RWPE2 (cell line): Measurements from ENCODE around the gene LAPTM5.

Experiments
- ATAC-seq: fragments of 200-7000 bp; cut with Tn5 transposase; 3 replicates; pipeline ENCODE4 v1.9.1; 2021; ENCODE audit warnings: low read depth
- DNase-seq: peaks from one replicate; pipeline ENCODE4 v3.0.0-alpha.2; 2020; ENCODE audit warnings: low spot score
- H3K27ac ChIP-seq: fragments of 450-650 bp; 2 replicates; pipeline ENCODE4 v1.5.1; 2017; ENCODE audit warnings: mild to moderate bottlenecking; ENCODE audit not compliant: poor library complexity, severe bottlenecking
- H3K27me3 ChIP-seq: fragments of 250-450 bp; sonication (Bioruptor Pico); 2 replicates; pipeline ENCODE4 v1.5.1; 2021; ENCODE audit warnings: mild to moderate bottlenecking, moderate library complexity; ENCODE audit not compliant: insufficient read depth, poor library complexity, severe bottlenecking
- H3K36me3 ChIP-seq: fragments of 250-450 bp; sonication (Bioruptor Pico); 2 replicates; pipeline ENCODE4 v1.5.1; 2020; ENCODE audit warnings: low read depth, mild to moderate bottlenecking, moderate library complexity
- H3K4me1 ChIP-seq: fragments of 250-450 bp; sonication (Bioruptor Pico); 2 replicates; pipeline ENCODE4 v1.5.1; 2021; ENCODE audit warnings: mild to moderate bottlenecking, moderate library complexity; ENCODE audit not compliant: insufficient read depth, poor library complexity, severe bottlenecking
- H3K4me3 ChIP-seq: fragments of 250-450 bp; sonication (Bioruptor Pico); 2 replicates; pipeline ENCODE4 v1.5.1; 2021; ENCODE audit warnings: mild to moderate bottlenecking, moderate library complexity; ENCODE audit not compliant: severe bottlenecking
- H3K9me3 ChIP-seq: fragments of 250-450 bp; sonication (Bioruptor Pico); 2 replicates; pipeline ENCODE4 v1.5.1; 2021; ENCODE audit warnings: mild to moderate bottlenecking, moderate library complexity; ENCODE audit not compliant: severe bottlenecking
- TF ChIP-seq, protein P1 (sequence below): fragments of 450-650 bp; IDR thresholded peaks from one replicate; pipeline ENCODE4 v1.5.1; 2017; ENCODE audit warnings: mild to moderate bottlenecking, moderate library complexity; ENCODE audit not compliant: poor library complexity, severe bottlenecking

LAPTM5 gene

DNA sequence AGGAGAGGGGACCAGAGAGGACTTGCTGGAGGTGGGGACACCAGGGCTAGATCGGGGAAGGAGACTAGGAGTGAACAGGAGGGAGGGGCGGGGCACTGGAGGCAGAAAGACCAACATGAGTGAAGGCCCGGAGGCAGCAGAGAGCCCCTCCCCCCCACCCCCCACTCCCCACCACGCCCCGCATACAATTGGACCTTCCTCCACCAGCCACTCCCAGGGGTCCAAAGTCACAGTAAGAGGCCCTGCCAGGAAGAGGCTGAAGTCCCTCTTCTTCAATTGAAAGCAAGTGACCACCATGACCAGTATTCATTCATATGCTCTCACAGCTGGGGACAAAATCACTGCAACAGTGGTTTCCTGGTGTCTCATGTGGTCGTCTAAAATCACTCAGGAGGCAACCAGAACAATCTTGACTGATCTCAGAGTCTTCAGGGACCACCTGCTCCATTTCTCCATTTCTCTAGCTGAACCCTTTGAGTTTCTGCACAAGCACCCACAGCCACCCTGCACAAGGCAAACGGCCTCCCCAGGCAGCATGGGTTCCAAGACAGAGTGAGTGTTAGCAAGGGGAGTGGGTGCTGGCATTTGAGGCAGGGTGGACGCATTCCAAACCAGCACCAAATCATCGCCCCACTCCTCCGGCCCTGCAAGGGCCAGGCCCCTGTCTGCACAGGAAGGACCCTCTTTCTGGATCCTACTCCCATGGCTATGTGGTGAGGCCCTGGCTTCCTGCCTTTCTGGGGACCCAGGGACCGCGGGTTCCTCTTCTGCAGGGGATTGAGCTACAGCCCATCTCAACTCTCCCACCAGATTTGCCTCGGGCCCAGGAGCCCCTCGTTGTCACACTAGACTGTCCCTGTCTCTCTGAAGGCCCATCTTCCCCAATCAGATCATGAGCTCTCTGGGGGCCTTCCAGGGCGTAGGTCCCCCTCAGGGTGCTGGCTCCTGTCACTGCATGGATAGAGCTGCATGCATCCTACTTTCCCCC lies 17.0 kb downstream of the LAPTM5 start:
- no peak for DNase-seq

DNA sequence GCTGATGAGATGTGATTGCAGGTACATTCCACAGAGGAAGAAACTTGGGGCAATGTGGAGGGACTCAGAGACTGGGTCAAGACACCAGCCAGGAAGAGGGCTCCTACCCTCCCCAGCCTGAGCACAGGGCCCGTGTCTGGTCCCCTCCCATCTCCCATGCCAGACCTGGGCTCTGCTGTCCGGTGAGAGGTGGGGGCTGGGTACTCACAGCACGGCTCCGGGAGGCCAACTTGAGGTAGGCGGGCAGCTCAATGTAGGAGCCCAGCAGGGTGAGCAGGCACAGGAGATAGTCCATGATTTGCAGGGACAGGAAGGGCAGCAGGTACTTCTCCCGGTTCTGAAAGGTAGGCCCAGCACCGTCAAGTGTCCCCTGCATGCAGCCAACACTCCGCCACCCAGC lies 18.0 kb downstream of the LAPTM5 start:
- H3K27ac ChIP-seq: no peak overlapping the region
- no peak for ATAC-seq
- H3K4me3 ChIP-seq: no peak overlapping the region
- TF ChIP-seq, protein P1, sequence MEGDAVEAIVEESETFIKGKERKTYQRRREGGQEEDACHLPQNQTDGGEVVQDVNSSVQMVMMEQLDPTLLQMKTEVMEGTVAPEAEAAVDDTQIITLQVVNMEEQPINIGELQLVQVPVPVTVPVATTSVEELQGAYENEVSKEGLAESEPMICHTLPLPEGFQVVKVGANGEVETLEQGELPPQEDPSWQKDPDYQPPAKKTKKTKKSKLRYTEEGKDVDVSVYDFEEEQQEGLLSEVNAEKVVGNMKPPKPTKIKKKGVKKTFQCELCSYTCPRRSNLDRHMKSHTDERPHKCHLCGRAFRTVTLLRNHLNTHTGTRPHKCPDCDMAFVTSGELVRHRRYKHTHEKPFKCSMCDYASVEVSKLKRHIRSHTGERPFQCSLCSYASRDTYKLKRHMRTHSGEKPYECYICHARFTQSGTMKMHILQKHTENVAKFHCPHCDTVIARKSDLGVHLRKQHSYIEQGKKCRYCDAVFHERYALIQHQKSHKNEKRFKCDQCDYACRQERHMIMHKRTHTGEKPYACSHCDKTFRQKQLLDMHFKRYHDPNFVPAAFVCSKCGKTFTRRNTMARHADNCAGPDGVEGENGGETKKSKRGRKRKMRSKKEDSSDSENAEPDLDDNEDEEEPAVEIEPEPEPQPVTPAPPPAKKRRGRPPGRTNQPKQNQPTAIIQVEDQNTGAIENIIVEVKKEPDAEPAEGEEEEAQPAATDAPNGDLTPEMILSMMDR: no peak
- no peaks in the 10 kb centered on the region for H3K36me3 ChIP-seq
- no peak for DNase-seq
- H3K27me3 ChIP-seq: no peaks in the 10 kb centered on the region
- H3K9me3 ChIP-seq: no peaks in the 10 kb centered on the region
- peaks cover 19% of the 10 kb centered on the region for H3K4me1 ChIP-seq

More for the DNA sequence above, 17.0 kb downstream of the LAPTM5 start:
- ATAC-seq: no peak
- H3K27me3 ChIP-seq: no peaks in the 10 kb centered on the region
- H3K36me3 ChIP-seq: no peaks in the 10 kb centered on the region
- no peak overlapping the region for H3K4me3 ChIP-seq
- no peak overlapping the region for H3K27ac ChIP-seq
- peaks cover 19% of the 10 kb centered on the region for H3K4me1 ChIP-seq
- TF ChIP-seq, protein P1: no peak
- no peaks in the 10 kb centered on the region for H3K9me3 ChIP-seq

DNA sequence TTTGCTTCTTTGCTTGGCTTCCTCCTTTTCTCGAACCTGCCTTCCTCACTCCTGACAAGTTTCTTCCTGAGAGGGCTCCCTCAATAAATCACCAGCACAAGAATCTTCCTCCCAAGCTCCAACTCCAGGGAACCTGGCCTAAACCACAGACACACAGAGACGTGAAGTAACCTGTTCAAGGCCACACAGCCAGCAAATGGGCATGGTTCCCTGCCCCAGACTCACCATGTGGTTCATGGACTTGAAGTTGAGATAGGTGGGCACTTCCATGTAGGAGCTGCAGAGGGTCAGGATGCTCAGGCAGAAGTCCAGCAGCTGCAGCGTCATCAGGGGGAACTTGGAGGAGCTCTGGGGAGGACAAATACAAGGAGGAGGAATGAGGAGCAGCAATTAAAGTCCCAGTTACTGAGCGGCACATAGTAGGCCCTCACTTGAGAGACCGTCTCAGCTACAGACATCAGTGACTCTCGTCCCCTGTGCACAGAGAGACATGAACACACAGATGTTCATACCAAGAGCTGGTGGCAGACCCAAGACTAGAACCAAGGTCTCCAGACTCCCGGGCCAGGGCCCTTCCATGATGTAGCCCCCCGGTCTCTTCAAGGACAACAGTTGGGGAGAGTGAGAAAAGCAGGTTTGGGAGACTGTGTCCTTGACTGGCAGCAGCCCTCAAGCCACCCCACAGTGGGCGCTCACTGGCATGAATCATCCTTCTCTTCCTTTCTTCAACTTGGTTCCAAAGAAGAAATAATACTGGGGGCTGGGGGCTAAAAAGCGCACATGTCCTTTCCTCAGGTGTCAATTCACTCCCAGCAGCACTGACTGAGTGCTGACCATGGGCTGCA lies 18.6 kb downstream of the LAPTM5 start:
- TF ChIP-seq, protein P1: no peak
- DNase-seq (no peak), ATAC-seq (no peak)
- no peaks in the 10 kb centered on the region for H3K36me3 ChIP-seq
- no peaks in the 10 kb centered on the region for H3K9me3 ChIP-seq
- peaks cover 17% of the 10 kb centered on the region for H3K4me1 ChIP-seq
- no peak overlapping the region for H3K27ac ChIP-seq
- no peaks in the 10 kb centered on the region for H3K27me3 ChIP-seq
- H3K4me3 ChIP-seq: no peak overlapping the region

DNA sequence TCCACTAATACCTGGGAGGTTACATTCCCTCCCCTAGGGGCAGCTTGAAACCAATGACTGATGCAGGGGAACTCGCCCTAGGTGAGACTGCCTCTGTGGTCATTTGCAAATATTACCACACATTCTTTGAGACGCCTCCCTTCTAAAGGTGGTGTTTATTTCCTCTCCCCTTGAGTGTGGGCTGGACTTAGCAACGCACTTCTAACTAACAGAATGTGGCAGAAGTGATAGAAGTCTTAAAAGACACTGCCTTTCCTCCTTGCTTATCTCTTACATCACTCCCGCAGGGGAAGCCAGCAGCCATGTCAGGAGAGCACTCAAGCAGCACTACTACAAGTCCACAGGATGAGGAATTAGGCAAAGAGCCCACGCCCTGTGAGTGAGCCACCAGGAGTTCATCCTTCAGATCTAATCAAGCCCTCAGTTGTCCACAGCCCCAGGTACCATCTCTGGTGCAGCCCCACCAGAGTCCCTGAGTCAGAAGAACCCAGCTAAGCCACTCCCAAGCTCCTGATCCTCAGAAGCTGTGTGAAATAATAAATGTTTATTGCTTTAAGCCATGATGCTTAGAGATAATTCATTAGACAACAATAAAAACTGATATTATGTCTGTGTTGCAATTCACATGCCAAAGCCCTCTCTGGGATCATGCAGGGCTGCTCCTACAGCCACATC lies 19.4 kb downstream of the LAPTM5 start:
- Histone ChIP-seq H3K27ac (no peak overlapping the region), H3K9me3 (no peaks in the 10 kb centered on the region), H3K4me1 (peaks cover 11% of the 10 kb centered on the region), H3K27me3 (no peaks in the 10 kb centered on the region), H3K36me3 (no peaks in the 10 kb centered on the region), H3K4me3 (no peak overlapping the region)
- 0 out of 3 replicates have a peak, but pooled peaks have one; percentile 19 for ATAC-seq
- TF ChIP-seq, protein P1: no peak
- DNase-seq: no peak
